ENCODE results near the gene ZNF654.

The ZNF654 gene

DNA sequence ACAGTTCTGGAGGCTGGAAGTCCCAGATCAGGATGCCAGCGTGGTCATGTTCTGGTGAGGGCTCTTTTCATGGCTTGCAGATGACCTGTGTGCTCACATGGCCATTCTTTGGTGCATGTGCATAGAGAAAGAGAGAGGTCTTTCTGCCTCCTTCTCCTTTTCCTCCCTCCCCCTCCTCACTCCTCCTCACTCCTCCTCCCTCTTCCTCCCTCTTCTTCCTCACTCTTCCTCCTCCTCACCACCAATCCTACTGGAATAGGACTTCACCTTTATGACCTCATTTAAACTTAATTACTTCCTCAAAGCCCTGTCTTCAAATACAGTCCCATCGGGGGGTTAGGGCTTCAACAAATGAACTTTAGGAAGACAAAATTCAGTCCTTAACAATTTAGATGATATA lies 23.8 kb downstream of the ZNF654 start:
- TF ChIP-seq, protein P1, sequence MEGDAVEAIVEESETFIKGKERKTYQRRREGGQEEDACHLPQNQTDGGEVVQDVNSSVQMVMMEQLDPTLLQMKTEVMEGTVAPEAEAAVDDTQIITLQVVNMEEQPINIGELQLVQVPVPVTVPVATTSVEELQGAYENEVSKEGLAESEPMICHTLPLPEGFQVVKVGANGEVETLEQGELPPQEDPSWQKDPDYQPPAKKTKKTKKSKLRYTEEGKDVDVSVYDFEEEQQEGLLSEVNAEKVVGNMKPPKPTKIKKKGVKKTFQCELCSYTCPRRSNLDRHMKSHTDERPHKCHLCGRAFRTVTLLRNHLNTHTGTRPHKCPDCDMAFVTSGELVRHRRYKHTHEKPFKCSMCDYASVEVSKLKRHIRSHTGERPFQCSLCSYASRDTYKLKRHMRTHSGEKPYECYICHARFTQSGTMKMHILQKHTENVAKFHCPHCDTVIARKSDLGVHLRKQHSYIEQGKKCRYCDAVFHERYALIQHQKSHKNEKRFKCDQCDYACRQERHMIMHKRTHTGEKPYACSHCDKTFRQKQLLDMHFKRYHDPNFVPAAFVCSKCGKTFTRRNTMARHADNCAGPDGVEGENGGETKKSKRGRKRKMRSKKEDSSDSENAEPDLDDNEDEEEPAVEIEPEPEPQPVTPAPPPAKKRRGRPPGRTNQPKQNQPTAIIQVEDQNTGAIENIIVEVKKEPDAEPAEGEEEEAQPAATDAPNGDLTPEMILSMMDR (IDR thresholded peaks at IDR 0.05; ENCODE audit: insufficient read depth, missing control alignments): no peak
- FAIRE-seq: no peak
- DNase-seq (ENCODE audit: insufficient read length, low spot score): no peak

GRCh38 chr3:88084097-88084501 lies 25.0 kb downstream of the ZNF654 start:
- TF ChIP-seq, protein P1 (IDR thresholded peaks at IDR 0.05; ENCODE audit: insufficient read depth, missing control alignments): no peak
- DNase-seq (ENCODE audit: insufficient read length, low spot score): no peak
- FAIRE-seq: no peak

- TF ChIP-seq, protein P1 (IDR thresholded peaks at IDR 0.05; ENCODE audit: insufficient read depth, missing control alignments): no peak
- no peak for FAIRE-seq
- no peak for DNase-seq (ENCODE audit: insufficient read length, low spot score)
Observed at GRCh38 chr3:88090681-88091080, 31.6 kb downstream of the ZNF654 start.

DNA sequence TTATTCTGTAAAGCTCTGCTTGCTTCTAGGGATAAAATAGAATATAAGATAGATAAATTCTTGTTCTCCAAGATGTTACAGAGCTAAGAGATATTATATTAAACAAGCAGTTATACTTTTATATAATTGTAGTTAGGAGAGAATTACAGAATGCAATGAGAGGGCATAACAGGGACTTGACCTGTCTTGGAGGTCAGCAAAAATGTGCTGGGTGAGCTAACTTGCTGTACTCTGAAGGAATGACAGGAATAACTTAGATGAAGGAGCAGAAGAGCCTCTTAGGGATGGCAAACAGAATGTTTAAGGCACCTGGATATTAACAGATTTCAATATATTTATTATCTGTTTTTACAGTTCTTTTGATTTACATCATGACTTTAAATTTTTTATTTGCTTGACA lies 33.2 kb downstream of the ZNF654 start:
- DNase-seq (ENCODE audit: insufficient read length, low spot score): no peak
- FAIRE-seq: no peak
- TF ChIP-seq, protein P1 (IDR thresholded peaks at IDR 0.05; ENCODE audit: insufficient read depth, missing control alignments): no peak

- no peak for FAIRE-seq
- TF ChIP-seq, protein P1 (IDR thresholded peaks at IDR 0.05; ENCODE audit: insufficient read depth, missing control alignments): no peak
Observed at GRCh38 chr3:88093266-88093665, 34.2 kb downstream of the ZNF654 start.

DNA sequence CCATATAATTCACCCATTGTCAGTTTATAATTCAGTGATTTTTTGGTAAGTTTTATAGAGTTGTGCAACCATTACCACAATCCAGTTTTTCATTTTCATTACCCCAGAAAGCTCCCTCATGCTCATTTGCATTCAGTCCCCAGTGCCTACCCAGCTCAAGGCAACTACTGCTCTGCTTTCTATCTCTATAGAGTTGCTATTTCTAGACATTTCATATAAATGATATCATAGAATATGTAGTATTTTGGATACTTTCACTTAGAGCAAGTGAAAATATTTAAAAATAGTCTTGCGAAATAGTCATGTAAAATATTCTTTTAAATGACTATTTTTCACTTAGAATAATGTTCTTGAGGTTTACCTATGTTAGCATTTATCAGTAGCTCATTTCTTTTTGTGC lies 42.1 kb downstream of the ZNF654 start:
- FAIRE-seq (no peak), DNase-seq (ENCODE audit: insufficient read length, low spot score) (no peak)
- TF ChIP-seq, protein P1 (IDR thresholded peaks at IDR 0.05; ENCODE audit: insufficient read depth, missing control alignments): no peak

More at GRCh38 chr3:88093266-88093665, 34.2 kb downstream of the ZNF654 start:
- DNase-seq (ENCODE audit: insufficient read length, low spot score): no peak

DNA sequence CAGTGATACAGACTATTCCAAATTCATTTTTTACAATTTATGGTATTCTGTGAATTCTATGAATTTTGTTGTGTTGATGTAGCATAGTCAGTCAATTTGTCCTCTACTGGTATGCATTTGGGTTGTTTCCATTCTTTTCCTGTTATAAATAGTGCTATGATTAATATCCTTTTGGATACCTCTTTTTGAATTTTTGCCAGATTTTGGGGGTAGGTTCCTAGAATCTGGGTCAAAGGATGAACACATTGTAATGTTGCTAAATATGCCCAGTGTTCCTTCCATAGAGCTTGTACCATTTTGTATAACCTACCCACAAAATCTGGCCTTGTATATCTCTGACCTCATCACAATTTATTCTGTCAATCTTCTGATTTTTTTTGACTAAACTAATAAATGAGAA lies 46.3 kb downstream of the ZNF654 start:
- TF ChIP-seq, protein P1 (IDR thresholded peaks at IDR 0.05; ENCODE audit: insufficient read depth, missing control alignments): no peak
- FAIRE-seq (no peak), DNase-seq (ENCODE audit: insufficient read length, low spot score) (no peak)
